ENCODE measurements around the gene UMAD1.

The UMAD1 gene

DNA sequence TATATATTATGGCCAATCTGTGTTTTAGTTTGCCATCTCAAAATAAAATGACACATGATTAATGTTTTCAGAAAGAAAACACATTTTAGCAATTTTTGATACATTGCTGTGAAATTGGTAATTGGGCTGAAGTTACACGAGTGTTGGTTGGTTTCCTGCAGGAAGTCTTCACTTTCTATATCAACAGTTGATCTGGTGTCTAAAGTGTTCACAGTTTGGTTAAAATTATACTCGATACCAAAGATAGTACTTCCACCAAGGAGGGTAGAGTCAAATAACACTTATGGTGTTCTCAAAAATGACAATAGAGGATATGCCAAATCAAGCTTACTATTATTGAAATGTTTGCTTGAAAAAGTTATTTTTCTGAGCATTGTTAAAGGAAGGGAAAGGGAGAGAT, 207.7 kb downstream of the UMAD1 start:
- Mint-ChIP-seq H3K27me3 (ENCODE audit: low read depth) (no peaks in the 10 kb centered on the region), H3K9me3 (no peaks in the 10 kb centered on the region), H3K4me1 (no peaks in the 10 kb centered on the region), H3K27ac (no peak overlapping the region), H3K36me3 (ENCODE audit: low read depth) (no peaks in the 10 kb centered on the region), H3K4me3 (no peak overlapping the region)
- TF ChIP-seq, protein P1, sequence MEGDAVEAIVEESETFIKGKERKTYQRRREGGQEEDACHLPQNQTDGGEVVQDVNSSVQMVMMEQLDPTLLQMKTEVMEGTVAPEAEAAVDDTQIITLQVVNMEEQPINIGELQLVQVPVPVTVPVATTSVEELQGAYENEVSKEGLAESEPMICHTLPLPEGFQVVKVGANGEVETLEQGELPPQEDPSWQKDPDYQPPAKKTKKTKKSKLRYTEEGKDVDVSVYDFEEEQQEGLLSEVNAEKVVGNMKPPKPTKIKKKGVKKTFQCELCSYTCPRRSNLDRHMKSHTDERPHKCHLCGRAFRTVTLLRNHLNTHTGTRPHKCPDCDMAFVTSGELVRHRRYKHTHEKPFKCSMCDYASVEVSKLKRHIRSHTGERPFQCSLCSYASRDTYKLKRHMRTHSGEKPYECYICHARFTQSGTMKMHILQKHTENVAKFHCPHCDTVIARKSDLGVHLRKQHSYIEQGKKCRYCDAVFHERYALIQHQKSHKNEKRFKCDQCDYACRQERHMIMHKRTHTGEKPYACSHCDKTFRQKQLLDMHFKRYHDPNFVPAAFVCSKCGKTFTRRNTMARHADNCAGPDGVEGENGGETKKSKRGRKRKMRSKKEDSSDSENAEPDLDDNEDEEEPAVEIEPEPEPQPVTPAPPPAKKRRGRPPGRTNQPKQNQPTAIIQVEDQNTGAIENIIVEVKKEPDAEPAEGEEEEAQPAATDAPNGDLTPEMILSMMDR (IDR thresholded peaks at IDR 0.05; ENCODE audit: unreplicated experiment in 3 of 3): no peak

DNA sequence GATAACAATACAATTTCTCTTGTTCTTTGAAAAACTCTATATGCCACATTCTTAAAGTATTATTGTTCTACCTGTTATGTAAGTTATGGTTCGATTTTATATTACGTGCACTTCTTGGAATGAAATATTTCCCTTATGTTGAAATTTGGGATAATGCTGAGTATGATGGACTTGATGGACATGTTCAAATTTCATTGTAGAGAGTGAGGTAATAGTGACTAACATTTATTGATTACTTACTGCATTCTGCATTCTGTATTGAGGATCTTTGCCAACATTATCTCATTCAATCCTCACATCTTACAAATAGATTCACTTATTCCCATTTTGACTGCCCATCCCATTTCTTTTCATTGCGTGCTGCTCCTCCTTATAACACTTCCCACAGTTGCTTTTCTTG, 208.3 kb downstream of the UMAD1 start:
- no peaks in the 10 kb centered on the region for H3K4me1 Mint-ChIP-seq
- H3K9me3 Mint-ChIP-seq: peaks cover 3% of the 10 kb centered on the region
- H3K27ac Mint-ChIP-seq: no peak overlapping the region
- TF ChIP-seq, protein P1 (IDR thresholded peaks at IDR 0.05; ENCODE audit: unreplicated experiment in 3 of 3): no peak
- no peaks in the 10 kb centered on the region for H3K27me3 Mint-ChIP-seq (ENCODE audit: low read depth)
- H3K36me3 Mint-ChIP-seq (ENCODE audit: low read depth): peaks cover 4% of the 10 kb centered on the region
- H3K4me3 Mint-ChIP-seq: no peak overlapping the region

DNA sequence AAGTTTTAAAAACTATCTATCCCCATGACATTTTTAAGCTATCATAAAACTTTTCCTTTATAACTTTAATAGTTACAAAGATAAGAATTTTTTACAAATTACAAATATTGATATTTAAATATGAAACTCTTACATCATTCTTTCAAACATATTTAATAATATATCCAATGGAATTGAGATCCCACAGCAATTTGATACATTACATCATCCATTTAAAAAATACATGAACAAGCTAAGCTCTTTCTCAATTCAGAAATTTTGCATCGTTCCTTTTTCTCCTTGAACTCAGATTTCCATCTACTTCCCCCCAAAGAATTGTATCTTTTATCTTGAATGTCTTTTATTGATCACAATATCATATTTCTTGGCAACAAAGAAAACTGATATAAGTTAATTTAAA, 209.6 kb downstream of the UMAD1 start:
- no peaks in the 10 kb centered on the region for H3K27me3 Mint-ChIP-seq (ENCODE audit: low read depth)
- no peaks in the 10 kb centered on the region for H3K4me1 Mint-ChIP-seq
- peaks cover 10% of the 10 kb centered on the region for H3K36me3 Mint-ChIP-seq (ENCODE audit: low read depth)
- TF ChIP-seq, protein P1 (IDR thresholded peaks at IDR 0.05; ENCODE audit: unreplicated experiment in 3 of 3): no peak
- peaks cover 10% of the 10 kb centered on the region for H3K9me3 Mint-ChIP-seq
- H3K27ac Mint-ChIP-seq: no peak overlapping the region
- H3K4me3 Mint-ChIP-seq: no peak overlapping the region

DNA sequence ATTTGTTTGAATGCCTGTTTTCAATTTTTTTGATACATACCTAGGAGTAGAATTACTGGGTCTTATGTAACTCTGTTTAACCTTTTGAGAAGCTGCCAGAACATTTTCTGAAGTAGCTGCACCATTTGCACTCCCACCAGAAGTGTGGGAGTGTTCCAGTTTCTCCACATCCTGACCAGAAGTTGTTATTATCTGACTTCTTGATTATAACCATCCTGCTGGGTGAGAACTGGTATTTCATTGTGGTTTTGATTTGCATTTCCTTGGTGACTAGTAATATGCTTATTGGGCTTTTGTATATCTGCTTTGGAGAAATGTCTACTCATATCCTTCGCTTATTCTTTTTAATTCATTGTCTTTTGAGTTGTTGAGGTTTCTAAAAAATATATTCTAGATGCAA, 210.8 kb downstream of the UMAD1 start:
- H3K4me1 Mint-ChIP-seq: no peaks in the 10 kb centered on the region
- TF ChIP-seq, protein P1 (IDR thresholded peaks at IDR 0.05; ENCODE audit: unreplicated experiment in 3 of 3): no peak
- H3K27ac Mint-ChIP-seq: no peak overlapping the region
- no peak overlapping the region for H3K4me3 Mint-ChIP-seq
- H3K36me3 Mint-ChIP-seq (ENCODE audit: low read depth): peaks cover 16% of the 10 kb centered on the region
- no peaks in the 10 kb centered on the region for H3K27me3 Mint-ChIP-seq (ENCODE audit: low read depth)
- H3K9me3 Mint-ChIP-seq: peaks cover 18% of the 10 kb centered on the region

DNA sequence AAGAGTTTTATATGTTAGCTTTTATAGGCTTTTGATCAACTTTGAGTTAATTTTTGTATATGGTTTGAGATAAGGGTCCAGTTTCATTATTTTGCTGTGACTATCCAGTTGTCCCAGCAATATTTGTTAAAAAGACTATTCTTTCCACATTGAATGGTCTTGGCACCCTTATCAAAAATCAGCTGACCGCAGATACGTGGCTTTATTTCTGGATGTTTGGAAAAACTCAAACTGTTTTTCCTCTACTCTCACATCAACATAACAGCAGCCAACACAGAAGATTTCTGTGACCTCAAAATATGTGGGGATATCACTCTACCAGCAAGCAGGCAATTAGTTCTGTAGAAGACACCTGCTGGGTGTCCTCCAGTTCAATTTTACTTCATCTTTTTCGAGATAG, 211.4 kb downstream of the UMAD1 start:
- no peak overlapping the region for H3K27ac Mint-ChIP-seq
- no peak overlapping the region for H3K4me3 Mint-ChIP-seq
- TF ChIP-seq, protein P1 (IDR thresholded peaks at IDR 0.05; ENCODE audit: unreplicated experiment in 3 of 3): no peak
- no peaks in the 10 kb centered on the region for H3K27me3 Mint-ChIP-seq (ENCODE audit: low read depth)
- H3K36me3 Mint-ChIP-seq (ENCODE audit: low read depth): peaks cover 17% of the 10 kb centered on the region
- no peaks in the 10 kb centered on the region for H3K4me1 Mint-ChIP-seq
- H3K9me3 Mint-ChIP-seq: peaks cover 18% of the 10 kb centered on the region

DNA sequence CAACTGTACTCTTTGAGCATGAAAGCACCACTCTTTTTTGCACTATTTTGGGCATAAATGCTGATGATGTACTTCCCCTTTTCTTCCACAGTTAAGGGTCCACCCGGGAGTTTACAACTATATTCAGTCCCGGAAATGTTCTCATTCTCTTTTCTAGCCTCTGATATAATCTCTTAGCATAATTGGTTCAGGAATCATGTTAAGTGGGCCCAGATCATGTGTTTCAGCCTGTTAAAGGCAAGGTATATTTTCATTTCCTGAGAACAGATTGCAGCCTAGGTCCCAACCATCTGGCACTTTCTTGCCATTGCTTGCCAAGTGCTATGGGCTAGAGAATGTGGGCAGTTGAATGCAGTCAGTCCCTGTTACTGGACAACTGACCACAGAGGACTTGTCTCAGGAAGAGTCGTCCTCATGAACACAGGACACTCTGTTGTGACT, 216.6 kb downstream of the UMAD1 start:
- Mint-ChIP-seq H3K4me1 (peaks cover 9% of the 10 kb centered on the region), H3K36me3 (ENCODE audit: low read depth) (peaks cover 20% of the 10 kb centered on the region), H3K9me3 (peaks cover 18% of the 10 kb centered on the region), H3K27ac (no peak overlapping the region), H3K27me3 (ENCODE audit: low read depth) (no peaks in the 10 kb centered on the region), H3K4me3 (no peak overlapping the region)
- TF ChIP-seq, protein P1 (IDR thresholded peaks at IDR 0.05; ENCODE audit: unreplicated experiment in 3 of 3): no peak

Data from nephron (organoid).